Hepatocyte (in vitro differentiated cells): Measurements from ENCODE around the gene GMNN. TPM values are rescaled to one million over a fixed set of nuclear protein-coding genes. Genes with fewer than 3 reads are reported as not detected.

Experiments
- DNase-seq: peaks from one replicate; pipeline ENCODE4 v3.0.0-alpha.2; 2016; ENCODE audit warnings: low spot score
- H2AFZ ChIP-seq: fragments of 200-600 bp; sonication (generic); 2 replicates; pipeline ENCODE4 v1.6.0; 2016; ENCODE audit warnings: antibody characterized with exemption, mild to moderate bottlenecking
- H3K27ac ChIP-seq: fragments of 200-600 bp; sonication (generic); 2 replicates; pipeline ENCODE4 v1.5.1; 2016; ENCODE audit warnings: mild to moderate bottlenecking
- H3K27me3 ChIP-seq: fragments of 200-600 bp; sonication (generic); 2 replicates; pipeline ENCODE4 v1.6.1; 2016
- H3K36me3 ChIP-seq: fragments of 200-600 bp; sonication (generic); replicated peaks from 2 replicates; pipeline ENCODE4 v1.5.1; 2016; ENCODE audit warnings: low read depth; ENCODE audit not compliant: insufficient read depth
- H3K4me1 ChIP-seq: fragments of 200-600 bp; sonication (generic); 2 replicates; pipeline ENCODE4 v1.5.1; 2016; ENCODE audit warnings: mild to moderate bottlenecking, moderate library complexity; ENCODE audit not compliant: insufficient read depth
- H3K4me2 ChIP-seq: fragments of 200-600 bp; sonication (generic); 2 replicates; pipeline ENCODE4 v1.6.0; 2016
- H3K4me3 ChIP-seq: fragments of 200-600 bp; sonication (generic); 2 replicates; pipeline ENCODE4 v1.5.1; 2016; ENCODE audit warnings: mild to moderate bottlenecking
- H3K79me2 ChIP-seq: fragments of 200-600 bp; sonication (generic); 2 replicates; pipeline ENCODE4 v1.6.0; 2017; ENCODE audit warnings: mild to moderate bottlenecking
- H3K9me2 ChIP-seq: fragments of 200-600 bp; sonication (generic); replicated peaks from 2 replicates; pipeline ENCODE4 v1.6.0; 2017; ENCODE audit warnings: mild to moderate bottlenecking; ENCODE audit not compliant: insufficient read depth
- H3K9me3 ChIP-seq: fragments of 200-600 bp; sonication (generic); 2 replicates; pipeline ENCODE4 v1.5.1; 2016; ENCODE audit warnings: low read depth, mild to moderate bottlenecking
- H4K20me1 ChIP-seq: fragments of 200-600 bp; sonication (generic); 2 replicates; pipeline ENCODE4 v1.6.0; 2016; ENCODE audit warnings: mild to moderate bottlenecking; ENCODE audit not compliant: insufficient read depth, poor library complexity, severe bottlenecking
- EZH2 ChIP-seq: fragments of 200-600 bp; sonication (generic); IDR thresholded peaks from 2 replicates; pipeline ENCODE4 v1.6.1; 2016; ENCODE audit warnings: antibody characterized with exemption, mild to moderate bottlenecking, borderline replicate concordance
- EZH2phosphoT487 ChIP-seq: fragments of 200-600 bp; sonication (generic); IDR thresholded peaks from one replicate; pipeline ENCODE4 v1.6.1; 2018; ENCODE audit warnings: antibody characterized with exemption, mild to moderate bottlenecking, low read depth, moderate library complexity; ENCODE audit not compliant: unreplicated experiment, severe bottlenecking
- whole genome bisulfite sequencing: methylation state at CpG from one replicate; pipeline ENCODE4 v1.1.6; 2016; ENCODE audit warnings: low lambda C conversion rate; ENCODE audit errors: missing lambda C conversion rate; 5-methylcytosine and 5-hydroxymethylcytosine counted together
- polyA plus RNA-seq: library from polyadenylated mRNA; unstranded; fragments of >200 nt; fragmentation: Nextera tagmentation; extraction: Ambion mirVana; gene quantifications from 2 replicates; pipeline ENCODE4 v1.2.1, GENCODE V29; 2016
- total RNA-seq: library from RNA; depleted of rRNA; stranded (reverse); fragments of >200 nt; gene quantifications from 2 replicates; pipeline ENCODE4 v1.2.3, GENCODE V29; 2014
- TF ChIP-seq, protein P1 (sequence below): fragments of 200-600 bp; sonication (generic); IDR thresholded peaks from 2 replicates; pipeline ENCODE4 v1.5.1; 2016; ENCODE audit warnings: antibody characterized with exemption, mild to moderate bottlenecking; ENCODE audit not compliant: poor library complexity

Gene GMNN
- total and polyA plus RNA-seq, 2 experiments from 2014 or later = 65.3 to 73.1 TPM

GRCh38 chr6:24779416-24780016, 4.8 kb downstream of the GMNN start:
- Histone ChIP-seq H3K4me1 (peaks cover 14% of the 10 kb centered on the region), H3K9me2 (no peaks in the 10 kb centered on the region), H4K20me1 (no peaks in the 10 kb centered on the region), H3K27ac (peak overlapping the region; percentile 67), H3K9me3 (no peaks in the 10 kb centered on the region), H3K4me2 (peak overlapping the region; percentile 79), H3K36me3 (no peaks in the 10 kb centered on the region), H3K27me3 (no peaks in the 10 kb centered on the region), H2AFZ (no peak overlapping the region), H3K4me3 (no peak overlapping the region), H3K79me2 (peaks cover 67% of the 10 kb centered on the region)
- DNase-seq = peak; percentile 30
- TF ChIP-seq, protein P1, sequence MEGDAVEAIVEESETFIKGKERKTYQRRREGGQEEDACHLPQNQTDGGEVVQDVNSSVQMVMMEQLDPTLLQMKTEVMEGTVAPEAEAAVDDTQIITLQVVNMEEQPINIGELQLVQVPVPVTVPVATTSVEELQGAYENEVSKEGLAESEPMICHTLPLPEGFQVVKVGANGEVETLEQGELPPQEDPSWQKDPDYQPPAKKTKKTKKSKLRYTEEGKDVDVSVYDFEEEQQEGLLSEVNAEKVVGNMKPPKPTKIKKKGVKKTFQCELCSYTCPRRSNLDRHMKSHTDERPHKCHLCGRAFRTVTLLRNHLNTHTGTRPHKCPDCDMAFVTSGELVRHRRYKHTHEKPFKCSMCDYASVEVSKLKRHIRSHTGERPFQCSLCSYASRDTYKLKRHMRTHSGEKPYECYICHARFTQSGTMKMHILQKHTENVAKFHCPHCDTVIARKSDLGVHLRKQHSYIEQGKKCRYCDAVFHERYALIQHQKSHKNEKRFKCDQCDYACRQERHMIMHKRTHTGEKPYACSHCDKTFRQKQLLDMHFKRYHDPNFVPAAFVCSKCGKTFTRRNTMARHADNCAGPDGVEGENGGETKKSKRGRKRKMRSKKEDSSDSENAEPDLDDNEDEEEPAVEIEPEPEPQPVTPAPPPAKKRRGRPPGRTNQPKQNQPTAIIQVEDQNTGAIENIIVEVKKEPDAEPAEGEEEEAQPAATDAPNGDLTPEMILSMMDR = peak; percentile 2
- no peak for TF ChIP-seq EZH2phosphoT487
- WGBS = 25% methylated on average over 3 of the region's 3 CpGs

GRCh38 chr6:24780206-24780605, 5.5 kb downstream of the GMNN start:
- H3K79me2 ChIP-seq = peaks cover 67% of the 10 kb centered on the region
- H3K9me2 ChIP-seq = no peaks in the 10 kb centered on the region
- TF ChIP-seq EZH2phosphoT487 (no peak), EZH2 (no peak)
- TF ChIP-seq, protein P1 = no peak
- no peaks in the 10 kb centered on the region for H3K27me3 ChIP-seq
- no peaks in the 10 kb centered on the region for H3K9me3 ChIP-seq
- H3K4me2 ChIP-seq = peak overlapping the region; percentile 79
- H4K20me1 ChIP-seq = no peaks in the 10 kb centered on the region
- DNase-seq = no peak
- no peak overlapping the region for H2AFZ ChIP-seq
- WGBS = 88% methylated on average over 4 of the region's 4 CpGs
- H3K4me1 ChIP-seq = peaks cover 14% of the 10 kb centered on the region
- H3K27ac ChIP-seq = peak overlapping the region; percentile 67
- no peak overlapping the region for H3K4me3 ChIP-seq
- no peaks in the 10 kb centered on the region for H3K36me3 ChIP-seq

GRCh38 chr6:24788031-24788665, 13.4 kb downstream of the GMNN start:
- Histone ChIP-seq H3K9me3 (no peaks in the 10 kb centered on the region), H3K27me3 (no peaks in the 10 kb centered on the region), H3K79me2 (no peaks in the 10 kb centered on the region), H3K9me2 (no peaks in the 10 kb centered on the region), H3K4me1 (no peaks in the 10 kb centered on the region), H3K4me2 (no peak overlapping the region), H2AFZ (no peak overlapping the region), H3K27ac (no peak overlapping the region), H4K20me1 (no peaks in the 10 kb centered on the region), H3K36me3 (no peaks in the 10 kb centered on the region), H3K4me3 (no peak overlapping the region)
- no peak for DNase-seq
- 96% methylated on average over 4 of the region's 4 CpGs for WGBS
- TF ChIP-seq EZH2 (no peak), EZH2phosphoT487 (no peak)
- TF ChIP-seq, protein P1 = no peak
